ENCODE data around the gene CLIP2. TPM values are rescaled to one million over a fixed set of nuclear protein-coding genes. Genes with fewer than 3 reads are reported as not detected.

CLIP2 gene
- 26.2 and 33.8 TPM in 2 replicates for total RNA-seq (2014; rRNA removed)
- Bru-seq, nascent RNA, result percentile 80 among the genes with signal in this experiment
- percentile 81 among the genes with signal in this experiment for BruChase-seq, experiment 1, labeled RNA remaining after a 6-hour chase
- percentile 81 among the genes with signal in this experiment for BruChase-seq, experiment 2, labeled RNA remaining after a 2-hour chase
- long read RNA-seq, full-length matches to known transcripts, result 147 of 308 reads
- long read RNA-seq, partial matches to known transcripts, result 66 of 308 reads
- long read RNA-seq, other reads (novel, unspliced or antisense), result 95 of 308 reads

DNA sequence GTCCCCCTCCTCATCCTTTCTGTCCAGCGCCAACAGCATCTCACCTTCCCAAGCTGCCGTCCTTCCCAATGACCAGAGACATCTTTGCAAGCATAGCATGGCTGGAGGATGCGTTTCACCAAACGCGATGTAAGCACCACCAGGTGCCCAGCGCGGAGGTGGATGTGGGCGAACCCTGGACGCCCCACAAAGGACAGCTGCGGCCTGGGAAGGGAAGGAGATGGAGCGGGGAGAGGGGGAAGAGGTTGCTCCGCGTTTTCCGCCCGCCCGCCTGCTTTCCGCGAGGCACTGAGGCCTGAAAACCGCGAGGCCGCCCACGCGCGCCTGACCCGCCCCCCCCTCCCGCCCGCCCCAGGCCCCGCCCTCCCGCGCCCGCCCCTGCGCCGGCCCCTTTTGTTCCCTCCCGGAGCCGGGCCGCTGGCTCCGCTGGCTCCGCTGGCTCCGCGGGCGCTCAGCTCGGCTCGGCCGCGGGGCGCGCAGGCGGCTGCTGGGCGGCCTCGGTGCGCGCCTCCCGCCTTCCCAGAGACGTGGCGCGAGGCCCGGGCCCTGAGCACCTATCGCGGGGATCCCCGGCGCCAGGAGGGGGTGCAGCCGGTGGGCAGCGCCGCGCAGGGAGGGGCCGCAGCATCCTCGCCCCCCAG is at the start of gene CLIP2:
TSS of gene CLIP2 (plus strand) at position 390 of the 641 bp plus-strand sequence. CDS start 28,140 bp downstream, outside the sequence.
- TF ChIP-seq EZH2phosphoT487 (IDR thresholded peaks at IDR 0.05; ENCODE audit: borderline replicate concordance, low read length) (no peak), EZH2 (IDR thresholded peaks at IDR 0.05; ENCODE audit: low read length, unreplicated experiment) (no peak), CTCF (conservative IDR thresholded peaks at IDR 0.05; ENCODE audit: low read depth, low read length) (no peak)
- CTCF ChIA-PET, result interaction anchor here (1.4 kb wide), 1 partner anchor 83 kb away, joined by 5 read pairs; no protein-coding TSS in a partner anchor
- no peaks in the 10 kb centered on the region for H3K27me3 ChIP-seq (ENCODE audit: low read length)
- H3K9ac ChIP-seq (ENCODE audit: low read length), result peak within 1 kb of the TSS; percentile 85
- peak within 1 kb of the TSS; percentile 34 for H3K27ac ChIP-seq (ENCODE audit: low read length)
- H3K79me2 ChIP-seq (ENCODE audit: low read length), result peaks cover 43% of the 10 kb centered on the region
- peak within 1 kb of the TSS; percentile 98 for H3K4me3 ChIP-seq (ENCODE audit: low read length)
- intact Hi-C loops (cut with micrococcal nuclease), result loop anchor here (1.0 kb wide), 1 partner anchor 20 kb away; no protein-coding TSS in a partner anchor
- POLR2A ChIA-PET (ENCODE audit: unreplicated experiment), result interaction anchor here (0.7 kb wide), 1 partner anchor 19 kb away, joined by 3 read pairs; no protein-coding TSS in a partner anchor
- H4K20me1 ChIP-seq (ENCODE audit: low read length), result peaks cover 18% of the 10 kb centered on the region; the same call in 1 of the 2 replicates
- no peaks in the 10 kb centered on the region for H3K36me3 ChIP-seq (ENCODE audit: low read depth, low read length)
- H3K9me2 ChIP-seq (replicated peaks; ENCODE audit: low read length), result no peaks in the 10 kb centered on the region
- peak within 1 kb of the TSS; percentile 89 for H2AFZ ChIP-seq (ENCODE audit: low read length)
- BruUV-seq (replicated peaks), result no TSS peak
- peaks cover 19% of the 10 kb centered on the region for H3K4me1 ChIP-seq (ENCODE audit: insufficient read depth, low read length)
- H3K4me2 ChIP-seq (ENCODE audit: low read length), result peak within 1 kb of the TSS; percentile 94
- H3F3A ChIP-seq (ENCODE audit: low read length, unreplicated experiment), result no peaks in the 10 kb centered on the region
- DNase-seq (peak; percentile 72), ATAC-seq (peak; percentile 79)
- no peaks in the 10 kb centered on the region for H3K9me3 ChIP-seq (ENCODE audit: low read length)

GRCh38 chr7:74240482-74240881 is 48.7 kb upstream of the CLIP2 start:
- no peak for DNase-seq
- ATAC-seq, result no peak
- Histone ChIP-seq H3K4me2 (ENCODE audit: low read length) (no peak overlapping the region), H3K4me1 (ENCODE audit: insufficient read depth, low read length) (no peaks in the 10 kb centered on the region), H3K9ac (ENCODE audit: low read length) (no peak overlapping the region), H3F3A (ENCODE audit: low read length, unreplicated experiment) (no peaks in the 10 kb centered on the region), H3K79me2 (ENCODE audit: low read length) (no peaks in the 10 kb centered on the region), H3K4me3 (ENCODE audit: low read length) (no peak overlapping the region), H2AFZ (ENCODE audit: low read length) (no peak overlapping the region), H4K20me1 (ENCODE audit: low read length) (no peaks in the 10 kb centered on the region), H3K36me3 (ENCODE audit: low read depth, low read length) (peaks cover 20% of the 10 kb centered on the region), H3K27me3 (ENCODE audit: low read length) (no peaks in the 10 kb centered on the region), H3K9me3 (ENCODE audit: low read length) (no peaks in the 10 kb centered on the region), H3K27ac (ENCODE audit: low read length) (no peak overlapping the region), H3K9me2 (replicated peaks; ENCODE audit: low read length) (no peaks in the 10 kb centered on the region)
- ChIA-PET CTCF (no interaction called here), POLR2A (ENCODE audit: unreplicated experiment) (interaction anchor here (0.6 kb wide), 1 partner anchor 87 kb away, joined by 5 read pairs; no protein-coding TSS in a partner anchor)
- intact Hi-C loops (cut with micrococcal nuclease), result no loop called here
- TF ChIP-seq CTCF (conservative IDR thresholded peaks at IDR 0.05; ENCODE audit: low read depth, low read length) (no peak), EZH2phosphoT487 (IDR thresholded peaks at IDR 0.05; ENCODE audit: borderline replicate concordance, low read length) (no peak)
- no TSS peak for BruUV-seq (replicated peaks)

- ChIA-PET CTCF (no interaction called here), POLR2A (ENCODE audit: unreplicated experiment) (no interaction called here)
- peaks cover 18% of the 10 kb centered on the region for H3K36me3 ChIP-seq (ENCODE audit: low read depth, low read length)
- TF ChIP-seq CTCF (conservative IDR thresholded peaks at IDR 0.05; ENCODE audit: low read depth, low read length) (no peak), EZH2phosphoT487 (IDR thresholded peaks at IDR 0.05; ENCODE audit: borderline replicate concordance, low read length) (no peak), EZH2 (IDR thresholded peaks at IDR 0.05; ENCODE audit: low read length, unreplicated experiment) (no peak)
- H3K27ac ChIP-seq (ENCODE audit: low read length), result no peak overlapping the region
- no peaks in the 10 kb centered on the region for H3K9me2 ChIP-seq (replicated peaks; ENCODE audit: low read length)
- no peaks in the 10 kb centered on the region for H3K79me2 ChIP-seq (ENCODE audit: low read length)
- intact Hi-C loops (cut with micrococcal nuclease), result no loop called here
- DNase-seq (no peak), ATAC-seq (no peak)
- no peak overlapping the region for H3K4me3 ChIP-seq (ENCODE audit: low read length)
- no peaks in the 10 kb centered on the region for H4K20me1 ChIP-seq (ENCODE audit: low read length)
- no TSS peak for BruUV-seq (replicated peaks)
- H2AFZ ChIP-seq (ENCODE audit: low read length), result no peak overlapping the region
- H3K4me2 ChIP-seq (ENCODE audit: low read length), result no peak overlapping the region
- H3K27me3 ChIP-seq (ENCODE audit: low read length), result no peaks in the 10 kb centered on the region
- no peak overlapping the region for H3K9ac ChIP-seq (ENCODE audit: low read length)
- H3K9me3 ChIP-seq (ENCODE audit: low read length), result no peaks in the 10 kb centered on the region
- H3F3A ChIP-seq (ENCODE audit: low read length, unreplicated experiment), result no peaks in the 10 kb centered on the region
- no peaks in the 10 kb centered on the region for H3K4me1 ChIP-seq (ENCODE audit: insufficient read depth, low read length)
These were observed 47.1 kb upstream of the CLIP2 start for GRCh38 chr7:74242122-74242443.

Measured in PC-3 (cell line).